Measurements from ENCODE around the gene THY1.
"Not testable (repeated sequence)": the region's sequence is repeated elsewhere in the genome, so short reads cannot be mapped to it uniquely, and the experiment has no call there.

THY1 gene

DNA sequence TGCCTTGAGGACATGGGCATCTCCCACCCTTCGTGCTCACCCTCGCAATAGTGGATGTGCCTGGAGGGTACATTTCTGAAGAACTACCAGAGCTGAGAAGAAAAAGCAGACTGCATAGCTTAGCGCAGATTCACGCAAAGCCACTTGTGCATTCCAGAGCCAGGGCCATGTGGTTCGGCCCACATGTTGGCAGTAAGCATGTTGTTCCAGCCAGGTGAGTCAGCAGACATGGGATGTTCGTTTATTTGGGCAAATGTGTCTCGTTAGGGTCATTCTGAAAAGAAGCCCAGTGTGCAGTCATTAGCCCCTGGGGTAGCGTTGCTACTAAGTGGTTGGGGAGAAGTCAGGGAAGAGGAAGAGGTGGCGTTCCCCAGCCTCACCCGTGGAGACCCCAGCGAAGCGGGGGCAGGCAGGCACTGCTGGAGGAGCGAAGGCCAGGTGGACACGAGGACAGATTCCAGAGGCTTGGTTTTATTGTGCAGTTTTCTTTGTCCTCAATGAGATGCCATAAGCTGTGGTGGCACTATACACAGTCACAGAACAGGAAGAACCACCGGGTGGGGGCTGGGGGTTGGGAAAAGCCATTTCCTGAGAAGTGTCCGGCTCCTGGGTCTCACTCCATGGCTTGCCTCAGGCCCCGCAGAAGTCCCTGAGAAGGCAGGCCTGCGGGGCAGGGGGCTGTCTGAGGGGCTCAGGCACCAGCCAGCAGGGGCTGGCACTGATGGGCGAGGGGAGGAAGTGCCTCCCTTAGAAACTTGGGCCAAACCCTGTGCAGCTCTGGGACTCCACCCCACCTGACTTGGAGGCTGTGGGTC lies 5.0 kb downstream of the THY1 start:
- no peak for DNase-seq

DNA sequence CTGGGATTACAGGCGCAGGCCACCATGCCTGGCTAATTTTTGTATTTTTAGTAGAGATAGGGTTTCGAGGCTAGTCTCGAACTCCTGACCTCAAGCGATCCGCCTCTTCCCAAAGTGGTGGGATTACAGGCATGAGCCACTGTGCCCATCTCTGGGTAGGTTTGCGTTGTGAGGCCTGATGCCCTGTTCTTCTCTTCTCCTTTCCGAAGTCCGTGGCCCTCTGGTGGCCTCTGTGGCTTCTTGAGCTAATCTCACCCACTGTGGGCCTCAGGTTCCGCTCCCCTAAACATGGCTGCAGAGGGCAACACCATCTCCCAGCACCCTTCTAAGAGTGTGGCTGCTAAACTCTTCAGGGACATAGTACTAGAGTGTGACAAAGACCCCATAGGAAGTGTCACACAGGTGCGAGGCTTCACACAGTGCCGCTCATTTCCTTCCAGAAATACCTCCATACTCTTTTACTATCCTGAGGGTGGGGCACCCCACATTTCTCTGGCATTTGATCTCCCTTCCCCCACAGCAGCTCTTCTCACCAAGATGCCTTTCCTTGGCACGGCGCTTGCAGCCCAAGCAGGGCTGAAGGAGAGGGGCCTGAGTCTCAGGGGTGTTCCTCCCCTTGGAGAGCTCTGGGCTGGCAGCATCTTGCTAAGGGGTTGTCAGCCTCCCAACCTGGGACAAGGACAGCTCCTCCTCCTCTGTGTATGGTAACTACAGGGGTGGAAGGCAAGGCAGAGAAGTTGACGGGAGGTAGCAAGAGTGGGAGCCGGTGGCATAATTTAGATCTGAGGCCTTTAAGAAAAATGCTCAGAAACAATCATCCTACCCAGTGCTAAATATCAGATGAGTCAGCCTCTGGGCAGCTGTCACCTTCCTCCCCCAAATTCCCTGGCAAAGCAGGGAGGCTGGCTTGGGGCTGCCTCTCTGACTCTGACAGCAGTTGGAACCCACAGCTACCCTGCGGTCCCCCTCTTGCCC lies 6.1 kb downstream of the THY1 start:
- DNase-seq: no peak

DNA sequence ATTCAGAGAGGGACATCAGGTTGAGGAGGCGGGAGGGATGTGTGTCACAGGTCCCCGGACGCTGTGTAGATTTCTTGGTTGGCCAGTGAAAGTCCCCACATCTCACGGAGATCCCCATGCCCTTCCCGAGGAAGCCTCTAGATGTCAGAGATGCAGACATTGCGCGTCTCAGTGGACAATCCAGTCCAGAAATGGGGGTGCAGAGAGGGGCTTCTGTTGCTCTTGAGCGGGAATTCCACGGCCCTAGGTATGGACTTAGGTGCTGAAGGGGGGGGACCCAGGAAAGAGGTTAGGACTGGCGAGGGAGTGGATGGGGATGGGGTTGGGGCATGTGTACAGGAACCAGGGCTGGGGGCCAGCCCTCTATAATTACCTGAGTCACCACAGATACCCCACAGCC lies 7.0 kb downstream of the THY1 start:
- no peak for DNase-seq

DNA sequence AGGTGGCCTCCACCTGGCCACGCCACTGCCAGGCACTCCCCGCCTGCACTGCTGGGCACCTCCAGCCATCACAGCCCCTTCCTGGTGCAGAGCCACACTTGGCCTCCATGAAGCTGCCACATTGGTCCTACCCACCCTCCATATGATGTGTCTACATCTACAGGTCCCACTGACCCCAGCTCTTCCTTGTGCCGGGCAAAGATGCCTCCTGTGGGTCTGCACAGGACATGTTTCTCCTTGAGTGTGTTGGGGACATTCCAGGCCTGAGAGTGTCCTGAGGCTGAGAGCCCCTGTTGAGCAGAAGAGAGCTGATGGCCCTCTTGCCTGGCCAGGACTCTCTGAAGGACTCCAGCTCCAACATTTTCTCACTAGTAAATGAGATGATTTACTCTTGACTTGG lies 7.5 kb downstream of the THY1 start:
- no peak for DNase-seq

DNA sequence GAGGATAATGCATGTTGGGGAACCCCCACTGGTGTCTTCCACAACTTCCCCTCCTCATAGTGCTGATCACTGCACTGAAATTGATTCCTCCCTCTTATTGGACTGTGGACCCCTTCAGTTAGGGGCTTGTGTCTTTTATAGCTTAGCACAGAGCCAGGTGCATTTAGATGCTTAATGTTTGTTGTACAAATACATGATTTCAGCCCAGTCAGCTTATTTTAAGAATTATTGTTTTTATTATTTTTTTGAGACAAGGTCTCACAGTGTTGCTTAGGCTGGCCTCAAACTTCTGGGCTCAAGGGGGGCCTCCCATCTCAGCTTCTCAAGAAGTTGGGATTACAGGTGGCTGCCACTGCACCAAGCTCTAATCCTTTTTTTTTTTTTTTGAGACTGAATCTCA lies 8.2 kb downstream of the THY1 start:
- DNase-seq: no peak

DNA sequence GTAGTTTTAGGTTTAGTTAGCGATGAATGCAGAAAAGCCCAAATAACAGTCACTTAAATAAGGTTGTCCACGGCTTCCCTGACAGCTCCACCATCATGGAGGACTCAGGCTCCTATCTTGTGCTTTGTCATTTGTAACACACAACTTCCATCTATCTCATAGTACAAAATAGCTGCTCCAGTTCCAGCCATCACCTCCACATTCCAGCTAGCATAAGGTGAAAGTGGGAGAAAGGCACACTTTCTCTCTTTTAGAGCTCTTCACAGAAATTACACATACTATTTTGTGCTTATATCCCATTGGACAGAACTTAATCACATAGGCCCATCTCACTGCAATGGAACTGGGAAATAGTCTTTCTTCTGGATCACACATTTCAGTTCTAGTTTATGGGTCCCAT lies 8.7 kb downstream of the THY1 start:
- DNase-seq: no peak

DNA sequence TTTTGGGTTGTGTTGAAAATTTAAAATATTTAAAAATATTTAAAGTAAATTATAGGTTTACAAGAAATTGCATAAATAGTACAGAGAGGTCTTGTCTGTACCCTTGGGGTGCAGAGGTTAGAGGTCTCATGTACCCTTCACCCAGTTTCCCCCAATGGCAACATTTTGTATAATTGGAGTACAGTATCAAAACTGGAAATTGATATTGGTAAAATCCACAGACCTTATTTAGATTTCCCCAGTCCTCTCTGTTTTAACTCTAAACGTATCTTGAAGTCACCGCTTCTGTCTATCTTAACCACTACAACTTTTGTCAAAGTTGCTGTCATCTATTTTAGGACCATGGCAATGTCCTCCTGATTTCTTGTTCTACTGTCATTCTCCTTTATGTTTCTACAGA lies 10.9 kb downstream of the THY1 start:
- no peak for DNase-seq

DNA sequence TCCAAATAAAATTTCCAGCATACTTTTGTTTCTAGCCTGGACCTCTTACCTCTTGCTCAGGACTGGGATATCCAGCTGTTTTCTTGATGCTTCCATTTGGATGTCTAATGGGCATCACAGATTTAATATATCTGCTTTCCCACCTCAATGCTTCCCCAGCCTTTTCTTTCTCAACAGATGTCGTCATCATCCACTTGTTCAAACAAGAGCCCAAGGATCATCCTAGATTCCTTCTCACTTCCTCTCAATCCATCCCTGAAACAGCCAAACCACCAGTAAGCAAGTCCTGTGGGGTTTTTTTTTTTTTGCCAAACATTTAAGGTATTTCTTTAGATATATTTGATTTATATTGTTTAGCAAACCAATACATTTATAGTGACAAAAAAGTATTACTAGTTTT lies 12.5 kb downstream of the THY1 start:
- no peak for DNase-seq

DNA sequence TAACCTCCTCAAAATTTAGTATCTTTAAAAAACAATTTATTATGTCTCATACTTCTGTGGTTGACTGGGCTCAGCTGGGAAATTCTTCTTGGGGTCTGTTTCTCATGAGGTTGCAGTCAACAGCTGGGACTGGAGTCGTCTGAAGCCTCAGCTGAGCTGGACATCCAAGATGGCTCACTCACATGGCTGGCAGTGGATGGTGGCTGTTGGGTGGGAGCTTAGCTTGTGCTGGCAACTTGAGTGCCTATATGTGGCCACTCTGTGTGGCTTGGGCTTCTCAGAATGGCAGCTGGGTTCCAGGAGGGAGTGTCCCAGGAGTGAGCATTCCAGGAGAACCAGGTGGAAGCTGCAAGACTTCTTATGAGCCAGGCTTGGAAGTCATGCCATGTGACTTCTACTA lies 13.2 kb downstream of the THY1 start:
- no peak for DNase-seq

DNA sequence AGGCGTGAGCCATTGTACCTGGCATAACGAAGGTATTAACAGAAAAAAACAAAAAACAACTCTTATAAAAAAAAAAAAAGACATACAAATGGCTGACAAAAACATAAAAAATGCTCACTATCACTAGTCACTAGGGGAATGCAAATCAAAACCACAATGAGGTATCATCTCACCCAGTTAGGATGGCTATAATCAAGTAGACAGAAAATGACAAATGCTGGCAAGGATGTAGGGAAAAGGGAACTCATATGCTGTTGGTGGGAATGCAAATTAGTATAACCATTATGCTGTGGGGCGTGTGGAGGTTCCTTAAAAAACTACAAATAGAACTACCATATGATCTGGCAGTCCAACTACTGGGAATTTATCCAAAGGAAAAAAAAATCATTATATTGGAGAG lies 17.0 kb downstream of the THY1 start:
- no peak for DNase-seq

DNA sequence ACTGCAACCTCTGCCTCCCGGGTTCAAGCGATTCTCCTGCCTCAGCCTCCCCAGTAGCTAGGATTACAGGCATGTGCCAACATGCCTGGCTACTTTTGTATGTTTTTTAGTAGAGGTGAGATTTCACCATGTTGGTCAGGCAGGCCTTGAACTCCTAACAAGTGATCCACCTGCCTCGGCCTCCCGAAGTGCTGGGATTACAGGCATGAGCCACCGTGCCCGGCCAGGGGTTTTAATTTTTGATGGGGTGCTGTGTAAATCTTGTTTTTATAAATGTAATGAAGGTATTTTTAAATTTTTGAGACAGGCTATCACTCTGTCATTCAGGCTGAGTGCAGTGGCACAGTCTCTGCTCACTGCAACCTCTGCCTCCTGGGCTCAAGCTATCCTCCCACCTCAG lies 17.5 kb downstream of the THY1 start:
- not testable (repeated sequence) for DNase-seq

DNA sequence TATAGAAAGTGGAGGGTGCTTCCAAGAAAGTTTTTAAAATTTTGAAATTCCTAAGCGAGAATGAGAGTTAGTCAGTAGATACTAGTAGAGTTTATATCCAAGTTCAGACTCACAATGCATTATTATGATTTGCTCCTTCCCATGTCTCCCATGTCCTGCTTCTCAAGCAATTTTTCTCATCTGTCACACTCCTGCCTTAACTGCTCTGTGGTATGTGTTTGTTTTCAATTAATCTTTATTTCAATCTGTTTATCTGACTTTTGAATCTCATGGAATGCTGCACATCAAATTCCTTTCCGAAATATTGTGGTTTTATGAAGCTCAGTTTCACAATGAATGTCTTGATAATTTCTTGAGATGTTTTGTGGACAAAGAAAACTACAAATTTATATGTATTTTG lies 18.1 kb downstream of the THY1 start:
- no peak for DNase-seq

DNA sequence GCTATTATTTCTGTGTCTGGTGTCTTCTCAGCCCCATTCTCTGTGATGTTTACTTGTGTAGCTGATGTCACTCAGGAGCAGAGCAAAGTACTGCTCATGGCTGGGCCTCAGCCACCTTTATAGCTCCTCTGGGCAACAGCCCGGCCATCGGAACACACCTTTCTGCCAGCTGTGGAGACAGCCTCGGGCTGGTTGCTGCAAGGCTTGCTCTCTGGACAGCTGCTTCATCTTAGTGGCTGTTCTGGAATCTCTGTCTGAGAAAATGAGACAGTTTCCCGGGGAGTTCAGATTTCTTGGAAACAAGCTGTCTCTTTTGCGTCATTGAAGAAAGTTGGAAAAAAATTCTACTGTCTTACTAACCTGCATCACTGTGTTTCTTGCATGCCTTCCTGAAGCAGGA lies 20.0 kb downstream of the THY1 start:
- DNase-seq: no peak

DNA sequence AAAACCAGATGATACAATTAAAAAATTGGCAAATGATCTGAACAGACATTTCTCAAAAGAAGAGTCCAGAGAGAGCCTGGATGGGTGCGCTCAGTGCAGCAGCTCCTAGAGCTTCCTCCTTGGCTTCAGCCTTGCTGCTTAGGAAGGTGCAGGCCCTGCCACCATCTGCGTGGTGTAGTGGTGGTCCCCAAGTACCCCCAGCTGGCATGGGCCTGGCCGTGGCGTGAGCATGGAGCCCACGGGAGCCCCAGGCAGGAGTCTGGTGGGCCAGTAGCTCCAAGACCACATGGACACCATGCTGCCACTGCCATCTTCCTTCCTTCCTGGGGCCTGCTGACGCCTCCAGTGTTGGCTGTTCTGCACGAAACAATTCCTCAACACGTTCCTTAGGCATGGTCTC lies 20.5 kb downstream of the THY1 start:
- DNase-seq: no peak

DNA sequence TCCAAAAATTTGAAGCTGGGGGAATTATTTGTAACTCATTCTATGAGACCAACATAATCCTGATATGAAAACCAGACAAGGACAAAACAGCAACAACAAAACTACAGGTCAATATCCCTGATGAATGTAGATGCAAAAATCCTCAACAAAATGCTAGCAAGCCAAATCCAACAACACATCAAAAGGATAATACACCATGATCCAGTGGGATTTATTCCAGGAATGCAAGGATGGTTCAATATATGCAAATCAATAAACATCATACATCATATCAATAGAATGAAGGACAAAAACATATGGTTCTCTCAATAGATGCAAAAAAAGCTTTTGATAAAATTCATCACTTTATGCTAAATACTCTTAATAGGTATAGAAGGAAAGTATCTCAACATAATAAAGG lies 22.1 kb downstream of the THY1 start:
- no peak for DNase-seq

DNA sequence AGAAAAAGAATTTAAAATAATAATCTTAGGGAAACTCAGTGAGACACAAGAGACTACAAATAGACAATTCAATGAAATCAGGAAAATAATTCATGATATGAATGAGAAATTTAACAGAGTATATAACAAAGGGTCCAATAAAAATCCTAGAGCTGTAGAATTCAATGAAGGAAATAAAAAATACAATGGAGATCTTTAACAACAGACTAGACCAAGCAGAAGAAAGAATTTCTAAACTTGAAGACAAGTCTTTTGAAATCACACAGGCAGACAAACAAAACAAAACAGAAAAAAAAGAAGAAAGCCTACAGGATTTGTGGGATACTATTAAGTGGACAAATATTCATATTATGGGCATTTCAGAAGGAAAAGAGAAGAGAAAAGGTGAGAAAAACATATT lies 25.2 kb downstream of the THY1 start:
- DNase-seq: no peak

DNA sequence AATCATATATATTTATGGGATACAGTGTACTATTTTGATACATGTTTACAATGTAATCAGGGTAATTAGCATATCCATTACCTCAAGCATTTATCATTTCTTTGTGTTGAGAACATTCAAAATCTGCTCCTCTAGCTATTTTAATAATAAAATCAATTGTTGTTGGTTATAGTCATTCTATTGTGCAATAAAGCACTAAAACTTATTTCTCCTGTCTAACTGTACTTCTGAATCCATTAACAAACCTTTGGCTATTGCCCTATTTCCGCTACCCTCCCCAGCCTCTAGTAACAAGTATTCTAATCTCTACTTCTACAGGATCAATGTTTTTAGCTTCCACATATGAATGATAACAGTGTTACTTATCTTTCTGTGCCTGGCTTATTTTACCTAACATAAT lies 26.1 kb downstream of the THY1 start:
- DNase-seq: no peak

DNA sequence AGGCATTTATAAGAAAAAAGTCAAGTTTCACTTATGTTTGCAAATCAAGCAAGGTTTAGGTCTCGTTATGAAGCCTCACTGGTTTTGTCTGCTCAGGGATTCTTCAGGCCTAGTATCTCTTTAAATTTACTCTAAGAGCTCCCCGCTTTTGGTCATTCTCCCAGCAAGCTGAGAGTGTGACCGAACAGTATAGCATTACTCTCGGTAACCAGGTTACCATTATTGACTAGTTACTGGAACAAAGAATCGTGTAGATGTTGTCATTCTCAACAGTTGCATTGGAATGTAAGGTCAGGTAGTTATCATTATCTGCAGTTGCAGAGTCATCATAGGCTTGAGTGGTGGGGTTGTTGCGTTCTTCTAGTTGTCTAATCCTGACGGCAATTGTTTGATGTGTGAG lies 31.7 kb downstream of the THY1 start:
- no peak for DNase-seq

DNA sequence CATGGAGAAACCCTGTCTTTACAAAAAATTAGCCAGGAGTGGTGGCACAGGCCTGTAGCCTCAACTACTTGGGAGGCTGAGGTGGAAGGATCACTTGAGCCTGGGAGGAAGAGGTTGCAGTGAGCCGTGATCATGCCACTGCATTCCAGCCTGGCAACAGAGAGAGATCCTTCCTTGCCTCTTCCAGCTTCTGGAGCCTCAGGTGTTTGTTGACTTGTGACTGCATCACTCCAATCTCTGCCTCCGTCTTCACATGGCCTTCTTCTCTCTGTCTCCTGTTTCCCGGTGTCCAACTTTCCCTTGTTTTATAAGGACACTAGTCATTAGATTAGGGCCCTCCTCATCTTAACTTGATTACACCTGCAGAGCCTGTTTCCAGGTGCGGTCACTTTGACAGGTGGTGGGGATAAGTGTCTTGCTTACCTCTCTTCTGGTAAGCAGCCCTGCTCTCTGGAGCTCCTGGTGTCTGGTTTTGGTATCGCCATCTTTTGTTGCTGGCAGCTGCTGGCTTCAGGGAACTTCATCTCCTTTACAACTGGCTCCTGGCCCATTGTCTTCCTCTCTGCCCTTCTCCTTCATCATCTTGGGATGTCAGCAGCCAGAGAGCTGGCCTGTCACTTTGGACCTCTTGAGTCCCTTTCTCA lies 33.2 kb downstream of the THY1 start:
- peak; percentile 47 for DNase-seq

DNA sequence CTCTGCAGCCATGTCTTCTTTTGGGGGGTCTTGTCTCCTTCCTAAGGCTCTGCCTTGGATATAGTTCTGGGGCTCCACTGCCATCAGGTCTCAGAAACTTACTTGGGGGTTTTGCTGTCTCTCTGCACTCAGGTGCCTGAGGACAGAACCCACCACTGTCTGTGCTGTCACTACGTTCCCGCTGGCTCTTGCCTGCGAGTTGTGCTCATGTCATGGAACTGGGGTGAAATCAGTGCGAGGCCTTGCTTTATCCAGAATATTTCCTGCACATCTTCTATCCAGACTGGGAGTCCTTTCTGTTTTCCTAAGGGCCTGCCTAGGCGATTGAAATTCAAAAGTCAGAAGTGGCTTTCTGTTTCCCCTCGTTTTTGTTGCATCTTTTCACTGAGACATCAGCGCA lies 34.9 kb downstream of the THY1 start:
- DNase-seq: no peak

DNA sequence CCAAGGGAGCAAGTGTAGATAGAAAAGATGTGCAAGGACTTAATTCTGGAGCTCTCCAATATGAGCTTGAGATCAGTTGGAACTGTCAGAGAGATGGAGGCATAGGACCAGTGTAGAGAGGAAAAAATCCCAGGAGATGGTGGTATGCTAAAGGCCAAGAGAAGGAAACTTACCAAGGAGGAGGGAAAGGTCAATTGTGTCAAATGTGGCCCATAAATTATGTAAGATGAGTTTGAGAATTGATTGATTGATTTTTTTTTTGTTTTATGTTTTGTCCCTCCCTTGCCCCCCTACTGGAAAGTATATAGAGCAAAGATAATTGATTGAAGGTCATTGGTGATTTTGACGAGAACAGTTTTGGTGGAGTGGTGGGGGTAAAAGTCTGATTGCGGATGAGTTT lies 38.6 kb downstream of the THY1 start:
- no peak for DNase-seq

DNA sequence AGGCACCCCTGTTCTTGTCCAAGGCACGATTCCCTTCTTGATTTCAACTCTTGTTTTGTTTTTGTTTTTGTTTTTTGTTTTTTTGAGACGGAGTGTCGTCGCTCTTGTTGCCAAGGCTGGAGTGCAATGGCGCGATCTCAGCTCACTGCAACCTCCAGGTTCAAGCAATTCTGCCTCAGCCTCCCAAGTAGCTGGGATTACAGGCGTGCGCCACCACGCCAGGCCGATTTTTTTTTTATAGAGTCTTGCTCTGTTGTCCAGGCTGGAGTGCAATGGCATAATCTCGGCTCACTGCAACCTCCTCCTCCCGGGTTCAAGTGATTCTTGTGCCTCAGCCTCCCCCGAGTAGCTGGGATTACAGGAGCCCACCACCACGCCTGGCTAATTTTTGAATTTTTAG lies 40.5 kb downstream of the THY1 start:
- DNase-seq: not testable (repeated sequence)

DNA sequence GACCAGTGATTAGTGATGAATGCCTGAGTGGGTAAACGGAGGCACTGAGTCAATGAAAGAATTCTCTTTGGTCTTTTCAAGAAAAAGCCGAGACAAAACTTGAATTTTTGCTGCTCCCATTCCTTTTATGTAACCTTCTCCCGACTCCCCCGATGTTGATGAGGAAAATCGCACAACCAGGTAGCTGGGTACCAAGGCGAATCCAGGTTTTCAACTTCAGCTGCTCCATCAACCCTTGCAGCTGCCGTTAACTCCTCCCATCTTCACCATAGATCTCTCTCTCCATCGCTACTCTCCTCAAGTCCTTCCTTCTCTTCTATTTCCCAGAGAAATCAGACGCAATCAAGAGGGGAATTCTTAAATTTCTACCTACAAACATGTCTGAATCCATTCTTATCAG lies 40.9 kb downstream of the THY1 start:
- peak; percentile 30 for DNase-seq

Measured in NCI-H82 (cell line).